ENCODE results near the gene SHMT1.

SHMT1 gene

GRCh38 chr17:18281788-18282187, 81.6 kb downstream of the SHMT1 start:
- no peak for DNase-seq (ENCODE audit: low read depth)

- DNase-seq (ENCODE audit: low read depth) = no peak
Measured at GRCh38 chr17:18280766-18281371, 82.5 kb downstream of the SHMT1 start.

GRCh38 chr17:18280249-18280648, 83.1 kb downstream of the SHMT1 start:
- DNase-seq (ENCODE audit: low read depth) = no peak

- DNase-seq (ENCODE audit: low read depth) = no peak
Measured at GRCh38 chr17:18278867-18279266, 84.5 kb downstream of the SHMT1 start.

All from stimulated activated CD8-positive, alpha-beta memory T cell treated with anti-CD3 and anti-CD28 coated beads, Interleukin-15, amount 100 ng/mL, for 24 hours (primary cell).